Neural progenitor cell (in vitro differentiated cells): Measurements from ENCODE around the gene COQ9. TPM values are rescaled to one million over a fixed set of nuclear protein-coding genes. Genes with fewer than 3 reads are reported as not detected.

ENCODE experiments used
- DNase-seq: peaks from one replicate; pipeline ENCODE4 v3.0.0-alpha.2; 2016; ENCODE audit warnings: low spot score
- H2AFZ ChIP-seq: fragments of 200-600 bp; sonication (generic); replicated peaks from 2 replicates; pipeline ENCODE4 v1.6.1; 2016; ENCODE audit warnings: antibody characterized with exemption
- H3F3A ChIP-seq: fragments of 200-600 bp; sonication (generic); 2 replicates; pipeline ENCODE4 v1.6.1; 2016; ENCODE audit warnings: antibody characterized with exemption, low read depth
- H3K27ac ChIP-seq: fragments of 200-600 bp; sonication (generic); 2 replicates; pipeline ENCODE4 v1.5.1; 2016; ENCODE audit warnings: mild to moderate bottlenecking
- H3K27me3 ChIP-seq: fragments of 200-600 bp; sonication (generic); 2 replicates; pipeline ENCODE4 v1.6.1; 2016; ENCODE audit warnings: mild to moderate bottlenecking, moderate library complexity
- H3K36me3 ChIP-seq: fragments of 200-600 bp; sonication (generic); 2 replicates; pipeline ENCODE4 v1.5.1; 2016
- H3K4me1 ChIP-seq: fragments of 200-600 bp; sonication (generic); 2 replicates; pipeline ENCODE4 v1.6.1; 2016; ENCODE audit warnings: mixed run types
- H3K4me2 ChIP-seq: fragments of 200-600 bp; sonication (generic); 2 replicates; pipeline ENCODE4 v1.6.1; 2016
- H3K4me3 ChIP-seq: fragments of 200-600 bp; sonication (generic); 2 replicates; pipeline ENCODE4 v1.5.1; 2016
- H3K79me2 ChIP-seq: fragments of 200-600 bp; sonication (generic); 2 replicates; pipeline ENCODE4 v1.6.1; 2016; ENCODE audit warnings: low read depth
- H3K9ac ChIP-seq: fragments of 200-600 bp; sonication (generic); 2 replicates; pipeline ENCODE4 v1.6.1; 2016
- H3K9me3 ChIP-seq: fragments of 200-600 bp; sonication (generic); 2 replicates; pipeline ENCODE4 v1.5.1; 2016; ENCODE audit warnings: low read depth
- H4K20me1 ChIP-seq: fragments of 200-600 bp; sonication (generic); 2 replicates; pipeline ENCODE4 v1.6.1; 2016; ENCODE audit warnings: low read depth
- H3K27ac Mint-ChIP-seq: 3 replicates; pipeline ENCODE4 v1.8.0; 2021; ENCODE audit warnings: mixed read lengths
- H3K27me3 Mint-ChIP-seq: 2 replicates; pipeline ENCODE4 v1.8.0; 2022; ENCODE audit warnings: low read depth, mild to moderate bottlenecking, inconsistent platforms, moderate library complexity, mixed read lengths; ENCODE audit not compliant: insufficient read depth
- H3K36me3 Mint-ChIP-seq: 3 replicates; pipeline ENCODE4 v1.8.0; 2021; ENCODE audit warnings: mixed read lengths
- H3K4me1 Mint-ChIP-seq: 3 replicates; pipeline ENCODE4 v1.8.0; 2021; ENCODE audit warnings: mixed read lengths
- H3K4me3 Mint-ChIP-seq: 3 replicates; pipeline ENCODE4 v1.8.0; 2021; ENCODE audit warnings: mild to moderate bottlenecking, moderate library complexity, mixed read lengths
- H3K9me3 Mint-ChIP-seq: 3 replicates; pipeline ENCODE4 v1.8.0; 2020; ENCODE audit warnings: mixed read lengths
- EZH2 ChIP-seq: fragments of 200-600 bp; sonication (generic); IDR thresholded peaks from 2 replicates; pipeline ENCODE4 v1.6.1; 2017; ENCODE audit warnings: antibody characterized with exemption, mild to moderate bottlenecking, moderate library complexity
- EZH2phosphoT487 ChIP-seq: fragments of 200-600 bp; sonication (generic); IDR thresholded peaks from 2 replicates; pipeline ENCODE4 v1.6.1; 2017; ENCODE audit warnings: antibody characterized with exemption
- total RNA-seq: library from RNA; depleted of rRNA; stranded (reverse); fragments of >200 nt; gene quantifications from 2 replicates; pipeline ENCODE4 v1.2.3, GENCODE V29; 2015; ENCODE audit warnings: low replicate concordance
- TF ChIP-seq, protein P1 (sequence below): fragments of 200-600 bp; sonication (generic); IDR thresholded peaks from 2 replicates; pipeline ENCODE4 v1.5.1; 2017; ENCODE audit warnings: antibody characterized with exemption, mild to moderate bottlenecking

COQ9 gene
- total RNA-seq, 1 donor from 2014 or later: 20.3 TPM

DNA sequence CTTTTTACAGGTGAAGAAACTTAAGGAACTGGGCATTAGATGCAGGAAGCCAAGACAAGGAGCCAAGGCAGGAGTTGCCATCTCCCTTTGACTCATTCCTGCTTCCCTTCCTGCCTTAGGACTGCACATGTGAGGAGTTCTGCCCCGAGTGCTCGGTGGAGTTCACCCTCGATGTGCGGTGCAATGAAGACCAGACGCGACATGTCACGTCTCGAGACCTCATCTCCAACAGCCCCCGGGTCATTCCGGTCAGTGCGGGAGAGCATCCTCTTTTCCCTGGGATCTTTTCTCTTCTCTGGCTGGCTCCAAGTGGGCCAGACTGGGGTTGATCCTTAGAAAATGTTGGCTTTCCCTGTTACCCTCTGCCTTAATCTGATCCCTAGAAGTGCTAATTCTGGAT lies 21.8 kb downstream of the COQ9 start:
- Mint-ChIP-seq H3K27me3 (peaks cover 4% of the 10 kb centered on the region), H3K4me1 (peaks cover 5% of the 10 kb centered on the region), H3K36me3 (peaks cover 32% of the 10 kb centered on the region), H3K4me3 (no peak overlapping the region), H3K27ac (no peak overlapping the region), H3K9me3 (no peaks in the 10 kb centered on the region)
- Histone ChIP-seq H3K9ac (no peak overlapping the region), H3K27me3 (no peaks in the 10 kb centered on the region), H3K9me3 (no peaks in the 10 kb centered on the region), H4K20me1 (peaks cover 26% of the 10 kb centered on the region), H3F3A (peaks cover 15% of the 10 kb centered on the region), H3K4me1 (peaks cover 4% of the 10 kb centered on the region), H3K27ac (no peak overlapping the region), H3K4me3 (no peak overlapping the region), H3K79me2 (peaks cover 12% of the 10 kb centered on the region), H3K4me2 (no peak overlapping the region), H3K36me3 (no peaks in the 10 kb centered on the region), H2AFZ (no peak overlapping the region)
- TF ChIP-seq EZH2: no peak
- TF ChIP-seq, protein P1, sequence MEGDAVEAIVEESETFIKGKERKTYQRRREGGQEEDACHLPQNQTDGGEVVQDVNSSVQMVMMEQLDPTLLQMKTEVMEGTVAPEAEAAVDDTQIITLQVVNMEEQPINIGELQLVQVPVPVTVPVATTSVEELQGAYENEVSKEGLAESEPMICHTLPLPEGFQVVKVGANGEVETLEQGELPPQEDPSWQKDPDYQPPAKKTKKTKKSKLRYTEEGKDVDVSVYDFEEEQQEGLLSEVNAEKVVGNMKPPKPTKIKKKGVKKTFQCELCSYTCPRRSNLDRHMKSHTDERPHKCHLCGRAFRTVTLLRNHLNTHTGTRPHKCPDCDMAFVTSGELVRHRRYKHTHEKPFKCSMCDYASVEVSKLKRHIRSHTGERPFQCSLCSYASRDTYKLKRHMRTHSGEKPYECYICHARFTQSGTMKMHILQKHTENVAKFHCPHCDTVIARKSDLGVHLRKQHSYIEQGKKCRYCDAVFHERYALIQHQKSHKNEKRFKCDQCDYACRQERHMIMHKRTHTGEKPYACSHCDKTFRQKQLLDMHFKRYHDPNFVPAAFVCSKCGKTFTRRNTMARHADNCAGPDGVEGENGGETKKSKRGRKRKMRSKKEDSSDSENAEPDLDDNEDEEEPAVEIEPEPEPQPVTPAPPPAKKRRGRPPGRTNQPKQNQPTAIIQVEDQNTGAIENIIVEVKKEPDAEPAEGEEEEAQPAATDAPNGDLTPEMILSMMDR: no peak
- no peak for TF ChIP-seq EZH2phosphoT487
- no peak for DNase-seq

DNA sequence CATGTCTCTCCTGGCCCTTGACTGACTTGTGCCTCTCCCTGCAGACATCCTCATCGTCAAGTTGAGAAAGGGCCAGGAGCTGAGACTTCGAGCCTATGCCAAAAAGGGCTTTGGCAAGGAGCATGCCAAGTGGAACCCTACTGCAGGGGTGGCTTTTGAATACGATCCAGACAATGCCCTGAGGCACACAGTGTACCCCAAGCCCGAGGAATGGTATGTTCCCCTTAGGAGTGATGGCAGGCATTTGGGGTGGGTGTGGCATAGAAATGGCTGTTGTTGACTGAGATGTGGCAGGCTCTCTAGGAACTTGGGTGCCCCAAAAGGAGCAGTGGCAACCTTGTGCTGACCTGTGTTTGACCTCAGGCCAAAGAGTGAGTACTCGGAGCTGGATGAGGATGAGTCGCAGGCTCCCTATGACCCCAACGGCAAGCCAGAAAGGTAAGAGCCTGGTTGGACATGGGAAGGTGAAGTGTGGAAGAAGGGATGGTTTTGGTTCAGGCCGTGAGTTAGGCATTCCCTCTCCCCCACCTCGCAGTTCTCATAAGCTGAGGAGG lies 22.7 kb downstream of the COQ9 start:
- Histone ChIP-seq H3K4me3 (no peak overlapping the region), H3K36me3 (no peaks in the 10 kb centered on the region), H3K27me3 (no peaks in the 10 kb centered on the region), H4K20me1 (peaks cover 24% of the 10 kb centered on the region), H3K4me2 (no peak overlapping the region), H3K9ac (no peak overlapping the region), H2AFZ (no peak overlapping the region), H3K4me1 (peaks cover 4% of the 10 kb centered on the region), H3K79me2 (peaks cover 3% of the 10 kb centered on the region), H3K27ac (no peak overlapping the region), H3F3A (peaks cover 15% of the 10 kb centered on the region), H3K9me3 (no peaks in the 10 kb centered on the region)
- H3K9me3 Mint-ChIP-seq: no peaks in the 10 kb centered on the region
- no peak overlapping the region for H3K4me3 Mint-ChIP-seq
- peaks cover 26% of the 10 kb centered on the region for H3K36me3 Mint-ChIP-seq
- peaks cover 4% of the 10 kb centered on the region for H3K27me3 Mint-ChIP-seq
- H3K27ac Mint-ChIP-seq: no peak overlapping the region
- H3K4me1 Mint-ChIP-seq: peaks cover 4% of the 10 kb centered on the region
- no peak for DNase-seq
- TF ChIP-seq, protein P1: no peak
- TF ChIP-seq EZH2phosphoT487 (no peak), EZH2 (no peak)

DNA sequence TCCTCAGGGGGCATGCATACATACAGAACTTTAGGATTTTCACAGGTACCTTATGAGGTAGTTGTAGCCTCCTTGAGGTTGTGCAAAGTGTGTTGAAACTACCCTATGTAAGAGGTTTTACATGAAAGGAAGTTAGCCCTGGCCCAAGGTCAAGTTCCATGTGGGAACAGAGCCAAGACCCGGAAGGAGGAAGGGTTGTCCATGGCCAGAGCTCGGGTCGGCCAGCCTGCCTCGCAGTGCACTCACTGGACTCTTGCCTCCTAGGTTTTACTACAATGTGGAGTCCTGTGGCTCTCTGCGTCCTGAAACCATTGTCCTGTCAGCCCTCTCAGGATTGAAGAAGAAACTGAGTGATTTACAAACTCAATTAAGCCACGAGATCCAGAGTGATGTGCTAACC lies 23.4 kb downstream of the COQ9 start:
- Histone ChIP-seq H3K4me1 (peaks cover 4% of the 10 kb centered on the region), H3K36me3 (no peaks in the 10 kb centered on the region), H3F3A (peaks cover 13% of the 10 kb centered on the region), H3K9ac (no peak overlapping the region), H3K4me3 (no peak overlapping the region), H3K4me2 (no peak overlapping the region), H3K27ac (no peak overlapping the region), H4K20me1 (peaks cover 24% of the 10 kb centered on the region), H3K79me2 (no peaks in the 10 kb centered on the region), H3K27me3 (no peaks in the 10 kb centered on the region), H2AFZ (no peak overlapping the region), H3K9me3 (no peaks in the 10 kb centered on the region)
- Mint-ChIP-seq H3K4me3 (no peak overlapping the region), H3K9me3 (no peaks in the 10 kb centered on the region), H3K4me1 (peaks cover 4% of the 10 kb centered on the region), H3K36me3 (peaks cover 25% of the 10 kb centered on the region), H3K27me3 (peaks cover 4% of the 10 kb centered on the region), H3K27ac (no peak overlapping the region)
- DNase-seq: no peak
- no peak for TF ChIP-seq EZH2phosphoT487
- TF ChIP-seq, protein P1: no peak
- TF ChIP-seq EZH2: no peak
